IMR-90 (cell line): ENCODE data around the gene SPEF2. TPM values are rescaled to one million over a fixed set of nuclear protein-coding genes. Genes with fewer than 3 reads are reported as not detected.

Source experiments
- ATAC-seq: fragments of 200-7000 bp; cut with Tn5 transposase; 2 replicates; pipeline ENCODE4 v1.9.1; 2020; ENCODE audit warnings: low read depth, mild to moderate bottlenecking, moderate library complexity
- BruUV-seq: library from RNA; stranded (reverse); fragments of 400-500 nt; replicated peaks from 2 replicates; lab custom pipeline; 2021; lab: Mats Ljungman, UMichigan
- CTCF ChIA-PET: fragments of 300-600 bp; formaldehyde crosslinking; extraction: SDS; loops from one replicate; lab custom pipeline; 2021; ENCODE audit warnings: antibody characterized with exemption; lab: Yijun Ruan, JAX
- POLR2A ChIA-PET: fragments of 300-600 bp; sonication (Branson Sonifier 250); formaldehyde crosslinking; loops from one replicate; lab custom pipeline; 2022; ENCODE audit warnings: antibody characterized with exemption; ENCODE audit not compliant: unreplicated experiment; lab: Charles Lee
- DNase-seq: peaks from one replicate; pipeline ENCODE4 v3.0.0; 2013
- H2AFZ ChIP-seq: replicated peaks from 2 replicates; pipeline ENCODE3; 2013; ENCODE audit warnings: low read length, mild to moderate bottlenecking; ENCODE audit not compliant: poor library complexity
- H2AK5ac ChIP-seq: 2 replicates; pipeline ENCODE4 v1.6.1; 2013; ENCODE audit warnings: low read depth, low read length, inconsistent platforms
- H2AK9ac ChIP-seq: replicated peaks from 2 replicates; pipeline ENCODE3; 2013; ENCODE audit warnings: mild to moderate bottlenecking, low read depth, low read length, moderate library complexity; ENCODE audit not compliant: poor library complexity
- H2BK120ac ChIP-seq: 2 replicates; pipeline ENCODE4 v1.6.1; 2013; ENCODE audit warnings: low read depth, low read length, inconsistent platforms
- H2BK15ac ChIP-seq: 3 replicates; pipeline ENCODE4 v1.6.1; 2013; ENCODE audit warnings: low read depth, low read length, inconsistent platforms
- H2BK20ac ChIP-seq: 2 replicates; pipeline ENCODE4 v1.6.1; 2013; ENCODE audit warnings: low read depth, mild to moderate bottlenecking, inconsistent platforms, low read length, moderate library complexity
- H2BK5ac ChIP-seq: 2 replicates; pipeline ENCODE4 v1.6.1; 2013; ENCODE audit warnings: mild to moderate bottlenecking, low read depth, low read length, inconsistent platforms; ENCODE audit not compliant: poor library complexity, severe bottlenecking
- H3K14ac ChIP-seq: replicated peaks from 2 replicates; pipeline ENCODE4 v1.6.1; 2013; ENCODE audit warnings: low read depth, low read length, inconsistent platforms
- H3K18ac ChIP-seq: 2 replicates; pipeline ENCODE4 v1.6.1; 2013; ENCODE audit warnings: low read depth, low read length, control low read depth
- H3K23ac ChIP-seq: 2 replicates; pipeline ENCODE4 v1.6.1; 2013; ENCODE audit warnings: low read depth, low read length, inconsistent platforms
- H3K27ac ChIP-seq: 2 replicates; pipeline ENCODE4 v1.5.1; 2013; ENCODE audit warnings: mild to moderate bottlenecking, control low read depth, low read length; ENCODE audit not compliant: insufficient read depth
- H3K27me3 ChIP-seq: 2 replicates; pipeline ENCODE4 v1.6.1; 2013; ENCODE audit warnings: low read length; ENCODE audit not compliant: control insufficient read depth, insufficient read depth
- H3K36me3 ChIP-seq: 2 replicates; pipeline ENCODE4 v1.6.1; 2013; ENCODE audit warnings: low read length, mixed read lengths; ENCODE audit not compliant: control insufficient read depth, insufficient read depth
- H3K4ac ChIP-seq: 2 replicates; pipeline ENCODE4 v1.6.1; 2013; ENCODE audit warnings: low read depth, low read length, inconsistent platforms
- H3K4me1 ChIP-seq: 2 replicates; pipeline ENCODE4 v1.6.1; 2013; ENCODE audit warnings: low read length, mixed read lengths; ENCODE audit not compliant: control insufficient read depth, insufficient read depth
- H3K4me2 ChIP-seq: 2 replicates; pipeline ENCODE4 v1.6.1; 2013; ENCODE audit warnings: low read depth, mild to moderate bottlenecking, control low read depth, low read length, moderate library complexity
- H3K4me3 ChIP-seq: 2 replicates; pipeline ENCODE4 v1.5.1; 2013; ENCODE audit warnings: low read depth, mild to moderate bottlenecking, control low read depth, low read length, moderate library complexity; ENCODE audit not compliant: insufficient read depth
- H3K56ac ChIP-seq: 2 replicates; pipeline ENCODE4 v1.6.1; 2013; ENCODE audit warnings: low read length, inconsistent platforms; ENCODE audit not compliant: insufficient read depth; ENCODE audit errors: extremely low read depth
- H3K79me1 ChIP-seq, 2 experiments: 2 replicates each; pipeline ENCODE4 v1.6.1; 2013; ENCODE audit warnings: low read length in 2 of 2, inconsistent platforms in 1 of 2, low read depth in 1 of 2
- H3K9ac ChIP-seq: 2 replicates; pipeline ENCODE4 v1.6.1; 2013; ENCODE audit warnings: low read depth, low read length, control low read depth
- H3K9me1 ChIP-seq: 2 replicates; pipeline ENCODE4 v1.6.1; 2013; ENCODE audit warnings: low read length, inconsistent platforms; ENCODE audit not compliant: insufficient read depth
- H3K9me3 ChIP-seq: 2 replicates; pipeline ENCODE4 v1.6.1; 2013; ENCODE audit warnings: low read length; ENCODE audit not compliant: control insufficient read depth, insufficient read depth
- H4K20me1 ChIP-seq: 2 replicates; pipeline ENCODE4 v1.6.1; 2013; ENCODE audit warnings: low read length, inconsistent platforms; ENCODE audit not compliant: insufficient read depth
- H4K5ac ChIP-seq: 2 replicates; pipeline ENCODE4 v1.6.1; 2013; ENCODE audit warnings: mild to moderate bottlenecking, low read depth, low read length, control low read depth
- H4K8ac ChIP-seq, 2 experiments: 2 replicates each; pipeline ENCODE4 v1.6.1; 2013; ENCODE audit warnings: low read depth in 2 of 2, low read length in 2 of 2, control low read depth in 1 of 2, inconsistent platforms in 1 of 2
- H4K91ac ChIP-seq: 2 replicates; pipeline ENCODE4 v1.6.1; 2013; ENCODE audit warnings: low read depth, low read length, inconsistent platforms; ENCODE audit not compliant: insufficient read depth
- CEBPB ChIP-seq: IDR thresholded peaks from 2 replicates; pipeline ENCODE4 v1.6.1; 2012; ENCODE audit warnings: low read depth, low read length, improper control_type of control experiment
- MAFK ChIP-seq: IDR thresholded peaks from 2 replicates; pipeline ENCODE4 v1.6.1; 2012; ENCODE audit warnings: low read depth, low read length, improper control_type of control experiment
- RAD21 ChIP-seq: IDR thresholded peaks from 2 replicates; pipeline ENCODE4 v1.6.1; 2012; ENCODE audit warnings: low read length, improper control_type of control experiment
- RCOR1 ChIP-seq: IDR thresholded peaks from 2 replicates; pipeline ENCODE4 v1.6.1; 2012; ENCODE audit warnings: mild to moderate bottlenecking, low read length, improper control_type of control experiment; ENCODE audit not compliant: insufficient replicate concordance
- WGBS, 2 experiments: methylation state at CpG; one replicate each; pipeline versions ENCODE4 v1.1.5 to v1.1.7; 2013; ENCODE audit warnings: missing lambda C conversion rate in 2 of 2; ENCODE audit not compliant: insufficient read length in 1 of 2; ENCODE audit errors: extremely low coverage in 2 of 2; 5-methylcytosine and 5-hydroxymethylcytosine counted together
- dilution Hi-C: fragments of 300-500 bp; cut with HindIII; formaldehyde crosslinking; loops from one replicate; pipeline ENCODE4 v1.14.3; 2018; ENCODE audit warnings: low sequenced_read_pairs; ENCODE audit not compliant: unreplicated experiment
- in situ Hi-C: fragments of 300-500 bp; cut with MboI; formaldehyde crosslinking; loops from 3 replicates; pipeline ENCODE4 v1.14.3; 2019; ENCODE audit warnings: low sequenced_read_pairs, inconsistent platforms, mixed read lengths
- intact Hi-C: fragments of 100-400 bp; cut with micrococcal nuclease; formaldehyde crosslinking; loops from 2 replicates; pipeline ENCODE4 v1.10.0; 2022
- polyA plus RNA-seq, 3 experiments: library from polyadenylated mRNA; depleted of rRNA; stranded (reverse); fragments of >200 nt; gene quantifications; 2 replicates each; pipeline ENCODE4 v1.2.3, GENCODE V29; 2012; ENCODE audit warnings: low replicate concordance in 1 of 3
- total RNA-seq: library from RNA; depleted of rRNA; stranded (reverse); fragments of >200 nt; gene quantifications from 2 replicates; pipeline ENCODE4 v1.2.3, GENCODE V29; 2012

The SPEF2 gene
- total and polyA plus RNA-seq, 2 of the 4 experiments (the other 2 are of a cell fraction), result 1.7 to 2.3 TPM

GRCh38 chr5:35789732-35790456, 172.2 kb downstream of the SPEF2 start:
- H3K4me2 ChIP-seq, result peak overlapping the region; percentile 53; the same call in 1 of the 2 replicates
- ChIA-PET CTCF (interaction anchor here (0.6 to 2.2 kb wide), 4 partner anchors 12 to 171 kb away, joined by 3 to 5 read pairs (median 4); no protein-coding TSS in a partner anchor), POLR2A (no interaction called here)

More at GRCh38 chr5:35789732-35790456, 172.2 kb downstream of the SPEF2 start:
- Histone ChIP-seq H4K8ac (no peak overlapping the region; a peak in 1 of 4 replicates), H3K27ac (no peak overlapping the region), H2BK5ac (no peak overlapping the region), H3K79me1 (no peaks in the 10 kb centered on the region), H2BK15ac (no peak overlapping the region), H3K9me3 (no peaks in the 10 kb centered on the region), H2AFZ (no peak overlapping the region), H3K23ac (no peak overlapping the region), H3K9ac (no peak overlapping the region), H2AK9ac (no peak overlapping the region), H3K36me3 (no peaks in the 10 kb centered on the region), H4K20me1 (no peaks in the 10 kb centered on the region), H2AK5ac (no peak overlapping the region), H3K4me1 (peaks cover 1% of the 10 kb centered on the region; the same call in 1 of the 2 replicates), H2BK120ac (no peak overlapping the region), H4K5ac (no peak overlapping the region; the same call in 1 of the 2 replicates), H3K18ac (no peak overlapping the region), H3K4me3 (no peak overlapping the region), H3K4ac (no peak overlapping the region), H3K27me3 (no peaks in the 10 kb centered on the region), H3K9me1 (no peaks in the 10 kb centered on the region), H2BK20ac (no peak overlapping the region), H3K56ac (no peak overlapping the region), H4K91ac (no peak overlapping the region), H3K14ac (no peak overlapping the region)
- in situ Hi-C loops (no loop called here), intact Hi-C loops (loop anchor here (10.0 kb wide), 2 partner anchors 515 to 705 kb away; partner anchors contain the start of gene RANBP3L), dilution Hi-C loops (no loop called here)
- ATAC-seq, result peak; percentile 37
- DNase-seq, result no peak
- TF ChIP-seq RAD21, result no peak
- TF ChIP-seq CEBPB, result peak; percentile 25; the same call in 1 of the 2 replicates
- TF ChIP-seq MAFK, result peak; percentile 58
- no peak for TF ChIP-seq RCOR1
- WGBS, 2 experiments, result no CpG with 5 or more reads among the region's 4 CpGs
- BruUV-seq, result no TSS peak
